T-helper 9 cell (primary cell): ENCODE data around the gene CNTNAP2.
"Not testable (repeated sequence)": the region's sequence is repeated elsewhere in the genome, so short reads cannot be mapped to it uniquely, and the experiment has no call there.

ENCODE experiments used
- DNase-seq: peaks from one replicate; pipeline ENCODE4 v3.0.0-alpha.2; 2020

CNTNAP2 gene

GRCh38 chr7:148255333-148255732 lies 2138.7 kb downstream of the CNTNAP2 start:
- DNase-seq: no peak

- no peak for DNase-seq
Measured at GRCh38 chr7:148256433-148256832, 2139.8 kb downstream of the CNTNAP2 start.

GRCh38 chr7:148260599-148260998 lies 2144.0 kb downstream of the CNTNAP2 start:
- no peak for DNase-seq

GRCh38 chr7:148261523-148261922 lies 2144.9 kb downstream of the CNTNAP2 start:
- DNase-seq: no peak

- DNase-seq: no peak
Measured at GRCh38 chr7:148261996-148262688, 2145.5 kb downstream of the CNTNAP2 start.

- DNase-seq: peak; percentile 52
Measured at GRCh38 chr7:148262721-148263229, 2146.2 kb downstream of the CNTNAP2 start.

GRCh38 chr7:148264933-148265557 lies 2148.4 kb downstream of the CNTNAP2 start:
- no peak for DNase-seq

- DNase-seq: no peak
Measured at GRCh38 chr7:148265896-148266295, 2149.3 kb downstream of the CNTNAP2 start.

- DNase-seq: no peak
Measured at GRCh38 chr7:148266795-148267194, 2150.2 kb downstream of the CNTNAP2 start.

- DNase-seq: no peak
Measured at GRCh38 chr7:148270576-148270975, 2154.0 kb downstream of the CNTNAP2 start.

GRCh38 chr7:148274118-148274517 lies 2157.5 kb downstream of the CNTNAP2 start:
- no peak for DNase-seq

- DNase-seq: no peak
Measured at GRCh38 chr7:148275359-148275890, 2158.8 kb downstream of the CNTNAP2 start.

GRCh38 chr7:148276314-148277041 lies 2159.9 kb downstream of the CNTNAP2 start:
- no peak for DNase-seq

- DNase-seq: no peak
Measured at GRCh38 chr7:148277042-148277660, 2160.6 kb downstream of the CNTNAP2 start.

- DNase-seq: no peak
Measured at GRCh38 chr7:148286150-148286549, 2169.5 kb downstream of the CNTNAP2 start.

- no peak for DNase-seq
Measured at GRCh38 chr7:148287538-148287937, 2170.9 kb downstream of the CNTNAP2 start.

GRCh38 chr7:148288592-148289151 lies 2172.1 kb downstream of the CNTNAP2 start:
- DNase-seq: no peak

GRCh38 chr7:148289630-148290029 lies 2173.0 kb downstream of the CNTNAP2 start:
- DNase-seq: no peak

- no peak for DNase-seq
Measured at GRCh38 chr7:148290538-148290937, 2173.9 kb downstream of the CNTNAP2 start.

- no peak for DNase-seq
Measured at GRCh38 chr7:148291799-148292198, 2175.2 kb downstream of the CNTNAP2 start.

- no peak for DNase-seq
Measured at GRCh38 chr7:148296994-148297644, 2180.5 kb downstream of the CNTNAP2 start.

GRCh38 chr7:148298768-148299167 lies 2182.2 kb downstream of the CNTNAP2 start:
- not testable (repeated sequence) for DNase-seq
